Stimulated activated CD4-positive, alpha-beta T cell treated with anti-CD3 and anti-CD28 coated beads, Interleukin-4, amount 100 ng/mL, for 1 hour (primary cell): ENCODE results near the gene STIM2.

Experiments used
- DNase-seq: peaks from one replicate; pipeline ENCODE4 v3.0.0-alpha.2; 2020

STIM2 gene

DNA sequence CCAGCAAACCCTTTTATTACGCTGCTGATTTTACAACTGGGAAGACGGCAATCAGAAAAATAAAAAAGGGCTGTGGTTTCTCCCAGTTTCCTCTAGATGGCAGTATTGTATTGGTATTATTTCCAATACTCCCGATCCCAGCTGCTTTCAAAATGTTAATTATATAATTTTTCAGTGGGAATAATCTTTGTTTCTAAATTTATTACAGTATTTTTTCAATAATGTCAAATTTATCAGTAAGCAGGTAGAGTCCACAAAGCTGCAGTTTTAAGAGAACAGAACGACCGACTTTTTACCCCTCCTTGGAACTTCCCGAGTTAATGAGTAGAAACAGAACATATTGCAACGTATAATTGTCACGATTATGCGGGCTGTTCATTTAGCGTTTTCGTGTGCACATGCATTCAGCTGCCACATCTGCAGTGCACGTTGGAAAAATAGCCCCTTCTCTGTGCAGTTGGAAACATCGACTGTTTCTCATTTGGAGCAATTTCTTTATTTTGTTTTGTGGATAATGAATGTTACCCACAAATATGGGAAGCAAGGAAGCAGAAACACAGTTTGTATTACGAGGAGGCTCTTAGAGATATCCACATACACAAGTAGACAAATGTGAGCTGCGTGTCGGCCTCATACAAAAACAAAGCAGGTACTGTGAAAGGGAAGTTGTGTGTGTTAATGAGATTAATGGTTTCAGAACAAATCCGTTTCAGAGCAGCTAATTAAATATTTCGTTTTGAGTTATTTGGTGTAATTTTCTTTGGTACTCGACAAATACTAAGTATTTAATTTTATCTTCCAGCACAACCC lies 188.0 kb downstream of the STIM2 start:
- DNase-seq: no peak

DNA sequence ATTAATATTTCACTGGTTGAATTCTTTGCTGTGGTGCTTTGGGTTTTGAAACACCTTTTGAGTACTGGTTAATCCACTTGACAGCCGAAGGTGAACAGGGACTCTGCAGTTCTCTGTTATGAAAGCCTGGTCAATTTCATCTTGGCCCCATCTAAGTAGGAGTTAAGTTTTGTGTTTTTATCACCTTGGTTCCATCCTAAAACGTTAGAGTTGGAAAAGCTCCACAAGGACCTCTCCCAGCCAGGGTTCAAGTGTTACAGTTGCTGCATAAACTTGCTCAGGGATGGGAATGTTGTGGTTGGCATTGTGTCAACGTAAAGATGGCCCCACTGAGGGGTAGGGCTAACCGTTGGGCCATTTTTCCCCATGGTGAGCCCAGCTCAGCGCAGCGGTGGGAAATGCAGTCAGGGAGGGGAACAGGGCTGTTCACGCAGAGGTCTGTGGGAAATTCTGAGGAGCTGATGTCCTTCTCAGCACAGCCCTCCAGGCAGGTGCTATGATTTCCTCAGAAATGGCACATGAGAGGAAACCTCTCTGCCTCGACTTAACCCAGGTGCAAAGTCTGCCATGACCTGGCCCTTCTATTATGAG lies 188.7 kb downstream of the STIM2 start:
- DNase-seq: no peak

DNA sequence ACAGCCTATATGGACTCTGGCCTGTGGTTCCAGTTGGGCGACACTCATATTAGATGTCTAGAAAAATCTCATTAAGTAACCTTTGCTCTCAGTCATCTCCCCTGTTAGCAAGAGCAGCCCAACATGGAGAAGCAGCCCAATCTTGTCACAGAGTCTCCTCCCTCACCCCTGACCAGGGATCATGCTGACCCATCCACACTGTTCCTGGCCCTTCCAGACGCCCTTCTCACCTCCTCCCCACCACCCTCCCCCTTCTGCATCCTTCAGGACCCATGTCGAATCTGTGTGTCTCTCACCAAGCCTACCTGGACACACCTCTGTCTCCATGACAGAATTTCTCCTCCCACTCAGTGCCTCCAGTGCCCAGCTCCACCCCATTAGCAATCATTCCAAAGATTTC lies 190.1 kb downstream of the STIM2 start:
- DNase-seq: no peak

- DNase-seq: no peak
These were observed 194.7 kb downstream of the STIM2 start for GRCh38 chr4:27055221-27055760.

DNA sequence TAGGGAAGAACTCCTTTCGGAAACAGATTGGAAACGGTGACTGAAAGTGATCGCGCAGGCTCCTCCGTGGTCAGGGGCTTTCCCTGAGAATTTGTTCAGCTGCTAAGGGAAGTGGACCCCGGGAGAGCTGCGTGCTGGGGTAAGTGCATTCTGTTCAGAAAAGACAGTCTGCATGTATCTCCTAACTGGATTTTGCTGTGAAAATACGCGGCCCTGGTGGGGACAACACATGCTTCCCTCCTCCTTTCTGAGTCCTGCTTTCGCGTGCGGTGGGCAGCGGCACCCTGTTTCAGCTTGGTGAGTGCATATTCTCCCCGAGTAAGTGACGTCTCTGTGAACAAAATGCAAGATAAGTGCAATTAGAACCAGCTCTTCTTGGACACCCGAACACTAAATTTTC lies 195.6 kb downstream of the STIM2 start:
- DNase-seq: no peak

- no peak for DNase-seq
These were observed 196.4 kb downstream of the STIM2 start for GRCh38 chr4:27057053-27057452.

DNA sequence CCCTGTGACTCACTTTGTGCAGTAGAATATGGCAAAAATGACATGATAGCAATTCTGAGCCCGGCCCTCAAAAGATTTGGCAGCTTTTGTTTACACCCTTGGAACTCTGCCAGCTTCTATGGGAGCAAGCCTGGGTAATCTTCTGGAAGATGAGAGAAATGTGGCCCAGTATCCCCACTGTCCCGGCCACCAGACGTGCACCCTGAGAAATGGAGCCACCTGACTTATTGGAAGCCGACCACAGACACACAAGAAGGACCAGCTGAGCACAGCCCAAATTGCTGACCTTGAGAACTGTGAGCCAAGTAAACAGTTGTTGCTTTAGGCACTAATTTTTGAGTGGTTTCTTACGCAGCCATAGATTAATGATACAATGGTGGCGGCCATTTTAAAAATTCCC lies 197.0 kb downstream of the STIM2 start:
- no peak for DNase-seq

DNA sequence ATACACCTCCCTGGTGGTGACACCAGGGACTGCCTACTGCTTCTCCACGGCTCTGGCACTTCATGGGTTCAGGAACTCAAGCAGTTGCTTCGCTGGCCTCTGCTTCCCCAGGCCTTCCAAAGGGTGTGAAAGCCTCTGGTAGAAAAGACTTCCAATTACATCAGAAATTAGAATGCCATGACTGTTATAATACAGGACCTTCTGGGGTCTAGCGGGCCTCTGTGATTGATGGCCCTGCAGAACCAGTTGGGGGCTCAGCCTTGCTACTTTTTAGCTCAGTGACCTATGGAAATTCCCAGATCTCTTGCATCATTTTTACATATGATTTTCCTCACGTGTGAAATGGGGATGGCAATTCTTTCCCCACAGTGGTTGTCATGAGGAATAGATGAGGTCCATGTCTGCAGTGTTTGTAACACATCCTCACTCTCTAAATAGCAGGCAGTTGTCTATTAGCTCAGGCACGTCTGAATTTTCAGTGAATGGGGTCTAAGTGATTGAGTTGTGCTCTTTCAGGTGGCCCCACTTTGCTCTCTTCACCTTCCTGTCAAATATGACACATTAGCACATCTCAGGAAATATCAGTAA lies 198.3 kb downstream of the STIM2 start:
- no peak for DNase-seq

GRCh38 chr4:27059446-27059845 lies 198.8 kb downstream of the STIM2 start:
- DNase-seq: no peak

DNA sequence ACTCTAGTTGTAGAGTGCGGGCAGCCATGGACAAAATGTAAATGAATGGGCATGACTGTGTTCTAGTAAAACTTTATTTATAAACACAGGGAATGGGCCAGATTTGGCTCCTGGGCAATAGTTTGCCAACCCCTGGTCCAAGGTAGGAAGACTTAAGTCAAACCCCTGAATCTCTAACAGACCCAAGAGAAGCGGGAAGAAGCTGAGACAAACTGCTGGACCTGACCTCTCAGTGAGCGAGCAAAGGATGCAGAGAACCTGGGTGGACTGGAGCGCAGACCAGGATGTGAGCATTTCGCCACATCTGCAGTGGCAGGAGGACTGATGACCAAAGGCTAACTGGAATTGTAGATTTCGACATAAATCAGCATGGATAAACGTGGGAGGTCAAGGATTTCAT lies 201.6 kb downstream of the STIM2 start:
- DNase-seq: no peak

- DNase-seq: no peak
These were observed 205.9 kb downstream of the STIM2 start for GRCh38 chr4:27066591-27066990.

- DNase-seq: no peak
These were observed 207.7 kb downstream of the STIM2 start for GRCh38 chr4:27068151-27068867.
